HG03045 (cell line): Measurements from ENCODE around the gene IQUB.
A peak's percentile ranks its signal among the peaks of the same experiment; 100 is the strongest.
"Not testable (repeated sequence)": the region's sequence is repeated elsewhere in the genome, so short reads cannot be mapped to it uniquely, and the experiment has no call there.

Experiments used
- ATAC-seq: cut with Tn5 transposase; IDR thresholded peaks from one replicate; pipeline ENCODE4 v1.9.1; 2021; ENCODE audit warnings: mild to moderate bottlenecking, moderate library complexity; ENCODE audit not compliant: unreplicated experiment

The IQUB gene

DNA sequence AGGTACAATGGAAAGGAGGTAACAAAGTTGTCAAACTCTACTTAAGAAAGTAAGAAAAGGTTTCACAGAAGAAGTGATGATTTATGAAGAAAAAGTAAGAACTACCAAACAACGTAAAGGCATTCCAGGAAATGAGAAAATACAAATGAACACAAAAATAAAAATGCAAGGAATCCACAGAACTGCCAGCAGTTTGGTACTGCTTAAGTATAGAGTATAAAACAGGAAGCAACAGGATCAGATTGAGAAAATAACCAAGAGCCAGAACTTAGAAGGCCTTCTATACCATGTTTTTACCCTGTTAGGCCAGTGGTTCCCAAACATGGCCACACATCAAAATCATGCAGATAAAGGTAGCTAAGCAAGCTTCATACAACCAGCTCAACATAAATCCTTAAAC, 14.0 kb upstream of the IQUB start:
- ATAC-seq, result no peak

DNA sequence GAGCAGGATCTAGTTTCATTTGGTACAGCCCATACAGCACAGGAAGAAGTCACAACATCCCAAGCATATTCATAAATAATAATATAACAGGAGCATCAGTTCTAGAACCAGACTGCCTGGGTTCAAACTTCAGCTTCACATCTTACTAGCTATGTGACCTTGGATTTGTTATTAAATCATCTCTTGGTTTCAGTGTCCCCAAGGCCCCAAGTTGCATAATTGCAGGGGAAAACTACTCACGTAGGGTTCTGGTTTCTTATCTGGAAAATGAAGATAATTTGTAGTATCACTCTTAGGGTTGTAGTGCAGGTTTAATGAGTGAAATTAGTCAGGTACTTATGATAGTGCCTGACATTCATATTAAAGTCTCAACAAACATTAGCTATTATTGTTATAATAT, 5.5 kb upstream of the IQUB start:
- ATAC-seq, result no peak

DNA sequence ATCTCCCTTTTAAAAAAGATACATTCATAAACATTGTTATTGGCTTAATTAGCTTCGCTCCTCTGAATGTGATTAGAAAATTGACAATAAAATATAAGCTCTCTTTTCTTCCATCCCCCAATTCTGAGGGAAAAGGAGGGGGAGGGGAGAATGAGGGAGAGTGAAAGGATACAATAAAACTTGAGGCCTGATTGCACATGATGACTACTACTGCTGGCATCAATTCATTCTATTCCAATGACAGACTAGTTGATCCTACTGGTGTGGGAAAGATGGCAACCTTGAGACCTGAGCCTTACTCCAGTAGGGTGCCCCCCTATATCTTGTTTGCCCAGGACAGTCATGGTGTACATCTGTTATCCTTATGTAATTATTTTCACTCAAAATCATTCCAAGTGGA, 4.5 kb upstream of the IQUB start:
- ATAC-seq, result no peak

DNA sequence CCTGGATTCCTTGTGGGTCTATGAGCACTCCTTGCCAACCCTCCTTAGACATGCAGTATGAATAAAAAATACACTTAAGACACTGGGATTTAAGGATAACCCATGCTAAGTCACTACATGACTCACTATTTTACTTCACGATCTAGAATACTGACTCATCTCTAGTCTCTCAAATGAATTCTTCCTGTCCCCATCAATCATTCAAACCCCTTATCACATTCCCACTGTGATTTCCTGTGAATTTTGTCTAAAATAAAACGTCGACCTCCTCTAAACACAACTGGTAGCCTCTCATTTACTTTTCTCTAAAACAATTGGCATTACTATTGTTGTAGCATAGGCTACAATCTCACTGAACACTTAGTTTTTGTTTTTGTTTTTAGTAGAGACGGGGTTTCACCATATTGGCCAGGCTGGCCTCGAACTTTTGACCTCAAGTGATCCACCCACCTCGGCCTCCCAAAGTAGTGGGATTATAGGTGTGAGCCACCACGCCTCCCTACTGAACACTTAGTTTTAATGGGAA, 3.9 kb upstream of the IQUB start:
- ATAC-seq, result no peak

DNA sequence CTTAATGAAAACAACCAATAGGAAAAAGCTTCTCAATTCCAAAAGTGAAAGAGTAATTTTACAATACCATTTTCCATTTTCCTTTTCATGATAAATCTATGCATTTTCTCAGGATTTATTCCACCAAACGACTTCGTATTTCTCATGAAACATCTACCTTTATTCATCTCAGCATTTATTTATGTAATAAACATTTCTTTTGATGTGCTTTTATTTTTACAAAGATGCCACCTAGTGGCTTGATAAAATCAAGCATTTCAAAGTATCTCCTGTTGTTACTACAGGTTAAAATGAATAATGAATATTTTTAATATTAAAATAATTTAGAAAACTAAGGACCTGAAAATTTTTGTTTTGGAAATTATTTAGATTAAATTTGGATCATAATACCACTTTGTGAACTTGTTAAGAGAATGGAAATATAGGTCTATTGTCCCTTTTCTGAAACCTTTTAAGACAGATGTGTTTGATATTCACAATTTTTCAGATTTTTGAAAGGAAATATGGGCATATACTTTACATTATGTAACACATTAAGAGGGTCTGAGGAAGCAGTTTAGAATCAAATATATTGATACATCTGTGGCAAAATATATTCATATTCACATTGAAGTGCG, 2.7 kb upstream of the IQUB start:
- ATAC-seq, result no peak

DNA sequence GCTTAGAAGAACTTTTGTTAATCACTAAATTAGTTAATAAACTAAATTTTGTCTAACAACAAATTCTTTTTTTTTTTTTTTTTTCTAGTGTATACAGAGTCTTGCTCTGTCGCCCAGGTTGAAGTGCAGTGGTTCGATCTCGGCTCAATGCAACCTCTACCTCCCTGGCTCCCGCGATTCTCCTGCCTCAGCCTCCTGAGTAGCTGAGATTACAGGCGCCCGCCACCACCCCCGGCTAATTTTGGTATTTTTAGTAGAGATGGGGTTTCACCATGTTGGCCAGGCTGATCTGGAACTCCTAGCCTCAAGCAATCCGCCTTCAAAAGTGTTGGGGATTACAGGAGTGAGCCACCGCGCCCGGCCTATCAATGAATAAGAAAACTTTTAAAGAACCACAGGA, 1.1 kb upstream of the IQUB start:
- no peak for ATAC-seq

DNA sequence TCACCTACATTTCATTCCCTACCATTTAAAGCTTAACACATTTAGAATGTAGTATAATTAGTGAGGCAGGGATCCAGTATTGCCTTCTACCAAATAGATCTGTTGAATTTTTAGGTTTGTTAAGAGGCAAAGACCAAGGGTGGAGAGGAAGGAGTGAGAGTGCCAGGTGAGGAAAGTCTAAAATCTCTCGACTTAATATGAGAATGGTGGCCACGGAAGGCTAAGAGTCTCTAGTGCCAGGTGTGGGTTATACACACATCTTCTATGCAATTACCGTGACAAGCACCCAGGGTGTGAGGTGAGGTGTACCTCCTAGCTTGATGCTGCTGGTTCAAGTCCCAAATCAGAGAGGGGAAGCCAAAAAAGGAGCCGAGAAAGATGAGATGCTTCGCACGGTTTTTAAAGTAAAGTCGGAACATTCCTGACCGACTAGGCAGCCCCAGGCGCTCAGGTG, 439 bp downstream of the IQUB start:
- peak; percentile 11 for ATAC-seq

DNA sequence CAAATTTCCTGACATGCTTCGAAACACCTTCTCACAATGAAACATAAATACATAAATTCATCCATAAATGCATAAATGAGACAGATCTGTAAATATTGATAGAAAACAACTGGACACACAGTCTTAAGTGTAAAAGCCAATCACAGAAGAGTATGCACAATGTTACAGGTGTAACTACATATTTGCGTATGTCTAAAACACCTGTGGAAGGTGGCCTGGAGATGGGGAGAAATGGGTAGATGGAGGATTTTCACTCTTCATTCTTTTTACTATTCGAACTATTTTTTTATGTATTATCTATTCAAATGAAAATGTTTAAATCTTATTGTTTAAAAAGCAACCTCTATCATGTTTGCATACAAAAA, 860 bp downstream of the IQUB start:
- ATAC-seq, result no peak

DNA sequence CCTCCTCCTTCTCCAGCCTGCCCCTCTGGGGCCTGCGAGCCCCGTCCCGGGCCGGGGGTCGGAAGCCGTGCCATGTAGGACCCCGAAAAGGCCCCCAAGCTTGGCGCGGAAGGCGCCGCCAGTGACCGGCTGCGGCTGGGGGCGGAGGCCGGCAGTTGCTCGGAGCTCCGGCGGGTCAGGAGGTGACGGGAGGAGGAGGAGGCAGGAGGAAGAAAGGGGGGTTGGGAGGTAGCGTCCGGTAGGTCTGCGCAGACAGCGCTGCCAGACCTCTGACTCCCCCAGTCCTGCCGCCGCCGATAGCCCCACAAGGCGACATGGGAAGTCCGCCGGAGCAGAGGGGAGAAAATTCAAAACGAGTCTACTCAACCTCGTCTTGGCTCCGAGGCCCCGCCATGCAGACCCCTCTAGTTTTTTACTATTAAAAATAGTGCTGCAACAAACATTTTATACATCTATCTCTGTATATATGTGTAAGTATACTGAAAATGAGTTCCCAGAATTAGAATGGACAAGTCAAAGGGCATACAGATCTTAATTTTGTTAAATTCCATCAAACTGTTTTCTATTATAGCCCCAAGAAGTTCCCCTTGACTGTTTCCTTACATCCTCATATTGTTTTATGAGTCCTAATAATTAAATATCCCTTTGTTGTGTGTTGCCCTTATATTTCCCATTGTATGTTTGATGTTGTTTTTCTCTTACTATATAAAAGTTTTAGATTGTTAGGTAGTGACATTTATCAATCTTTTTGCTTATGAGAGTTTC, 1.4 kb downstream of the IQUB start:
- ATAC-seq, result not testable (repeated sequence)

DNA sequence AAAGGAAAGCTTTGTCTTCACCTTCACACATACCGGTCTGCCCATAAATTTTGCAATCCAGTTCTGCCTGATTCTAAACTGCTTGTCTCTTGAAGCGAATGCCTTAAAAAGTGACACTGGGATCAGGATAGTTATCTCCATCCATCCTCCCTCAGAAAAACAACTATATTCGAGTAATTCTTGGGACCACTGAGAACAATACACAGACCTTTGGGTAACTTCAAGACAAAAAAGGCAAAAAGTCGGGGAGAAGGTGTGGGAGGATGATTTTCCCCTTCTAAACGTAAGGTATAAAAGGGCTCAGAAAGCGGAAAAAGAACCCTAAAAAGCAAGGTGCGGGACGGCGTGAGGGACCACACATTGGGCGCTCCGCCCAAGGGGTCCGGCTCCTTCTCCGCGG, 2.1 kb downstream of the IQUB start:
- ATAC-seq, result not testable (repeated sequence)

DNA sequence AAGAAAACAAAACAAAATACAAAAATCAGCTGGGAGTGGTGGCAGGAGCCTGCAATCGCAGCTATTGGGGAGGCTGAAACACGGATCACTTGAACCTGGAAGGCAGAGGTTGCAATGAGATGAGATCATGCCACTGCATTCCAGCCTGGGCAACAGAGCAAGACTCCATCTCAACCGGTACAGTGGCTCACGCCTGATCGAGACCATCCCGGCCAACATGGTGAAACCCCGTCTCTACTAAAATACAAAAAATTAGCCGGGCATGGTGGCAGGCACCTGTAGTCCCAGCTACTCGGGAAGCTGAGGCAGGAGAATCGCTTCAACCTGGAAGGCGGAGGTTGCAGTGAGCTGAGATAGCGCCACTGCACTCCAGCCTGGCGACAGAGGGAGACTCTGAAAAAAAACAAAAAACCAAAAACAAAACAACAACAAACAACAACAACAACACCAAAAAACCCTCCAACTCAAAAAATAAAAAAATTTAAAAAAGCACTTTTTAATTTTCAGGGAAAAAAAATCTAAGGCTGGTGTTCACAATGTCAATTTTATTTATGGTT, 4.3 kb downstream of the IQUB start:
- not testable (repeated sequence) for ATAC-seq

DNA sequence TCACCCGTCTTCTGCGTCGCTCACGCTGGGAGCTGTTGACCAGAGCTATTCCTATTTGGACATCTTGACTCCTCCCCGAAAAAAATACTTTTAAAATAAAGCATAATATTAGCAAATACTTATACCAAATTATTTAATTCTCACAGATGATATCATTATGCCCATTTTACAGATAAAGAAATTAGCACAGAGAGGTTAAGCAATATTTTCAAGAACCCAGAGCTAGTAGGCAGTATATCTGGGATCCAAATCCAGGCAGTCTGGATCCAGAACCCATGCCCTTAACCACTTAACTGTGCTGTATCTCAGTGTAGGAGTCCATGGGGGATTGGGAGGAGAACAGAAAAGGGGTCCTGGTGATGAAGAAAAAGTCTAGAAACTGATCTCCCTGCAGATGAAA, 6.1 kb downstream of the IQUB start:
- no peak for ATAC-seq

DNA sequence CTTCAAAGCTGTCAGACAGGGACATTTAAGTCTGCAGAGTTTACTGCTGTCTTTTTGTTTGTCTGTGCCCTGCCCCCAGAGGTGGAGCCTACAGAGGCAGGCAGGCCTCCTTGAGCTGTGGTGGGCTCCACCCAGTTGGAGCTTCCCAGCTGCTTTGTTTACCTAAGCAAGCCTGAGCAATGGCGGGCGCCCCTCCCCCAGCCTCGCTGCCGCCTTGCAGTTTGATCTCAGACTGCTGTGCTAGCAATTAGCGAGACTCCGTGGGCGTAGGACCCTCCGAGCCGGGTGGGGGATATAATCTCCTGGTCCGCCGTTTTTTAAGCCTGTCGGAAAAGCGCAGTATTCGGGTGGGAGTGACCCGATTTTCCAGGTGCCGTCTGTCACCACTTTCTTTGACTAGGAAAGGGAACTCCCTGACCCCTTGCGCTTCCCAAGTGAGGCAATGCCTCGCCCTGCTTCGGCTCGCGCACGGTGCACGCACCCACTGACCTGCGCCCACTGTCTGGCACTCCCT, 6.6 kb downstream of the IQUB start:
- not testable (repeated sequence) for ATAC-seq

DNA sequence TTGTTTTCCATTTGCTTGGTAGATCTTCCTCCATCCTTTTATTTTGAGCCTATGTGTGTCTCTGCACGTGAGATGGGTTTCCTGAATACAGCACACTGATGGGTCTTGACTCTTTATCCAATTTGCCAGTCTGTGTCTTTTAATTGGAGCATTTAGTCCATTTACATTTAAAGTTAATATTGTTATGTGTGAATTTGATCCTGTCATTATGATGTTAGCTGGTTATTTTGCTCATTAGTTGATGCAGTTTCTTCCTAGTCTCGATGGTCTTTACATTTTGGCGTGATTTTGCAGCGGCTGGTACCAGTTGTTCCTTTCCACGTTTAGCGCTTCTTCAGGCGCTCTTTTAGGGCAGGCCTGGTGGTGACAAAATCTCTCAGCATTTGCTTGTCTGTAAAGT, 7.9 kb downstream of the IQUB start:
- not testable (repeated sequence) for ATAC-seq

DNA sequence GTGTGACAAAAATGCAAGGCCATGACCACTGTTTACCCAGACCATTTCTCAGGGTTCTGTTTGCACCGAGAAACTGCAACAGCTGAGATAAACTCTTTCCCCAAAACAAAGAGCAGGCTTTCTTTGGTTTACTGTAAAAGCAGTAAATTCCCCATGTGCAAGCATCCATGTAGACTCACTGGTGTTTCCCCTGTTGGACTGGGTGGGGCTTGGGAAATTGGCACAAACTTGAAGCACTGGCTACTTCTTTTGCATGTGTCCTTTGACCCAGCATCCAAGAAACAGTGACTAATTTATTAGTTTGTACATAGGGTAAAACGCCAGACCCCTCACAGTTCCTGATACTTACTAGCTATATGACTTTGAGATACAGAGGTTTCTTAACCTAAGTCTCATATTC, 12.3 kb downstream of the IQUB start:
- ATAC-seq, result no peak

DNA sequence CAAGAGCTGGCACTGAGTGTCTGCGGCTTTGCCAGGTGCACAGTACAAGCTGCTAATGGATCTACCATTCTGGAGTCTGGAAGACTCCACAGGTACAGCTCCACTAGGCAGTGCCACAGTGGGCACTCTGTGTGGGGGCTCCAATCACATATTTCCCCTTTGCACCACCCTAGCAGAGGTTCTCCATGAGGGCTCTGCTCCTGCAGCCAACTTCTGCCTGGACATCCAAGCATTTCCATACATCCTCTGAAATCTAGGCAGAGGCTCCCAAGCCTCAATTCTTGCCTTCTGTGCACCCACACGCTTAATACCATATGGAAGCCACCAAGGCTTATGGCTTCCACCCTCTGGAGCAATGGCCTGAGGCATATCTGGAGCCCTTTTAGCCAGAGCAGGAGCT, 29.2 kb downstream of the IQUB start:
- no peak for ATAC-seq

DNA sequence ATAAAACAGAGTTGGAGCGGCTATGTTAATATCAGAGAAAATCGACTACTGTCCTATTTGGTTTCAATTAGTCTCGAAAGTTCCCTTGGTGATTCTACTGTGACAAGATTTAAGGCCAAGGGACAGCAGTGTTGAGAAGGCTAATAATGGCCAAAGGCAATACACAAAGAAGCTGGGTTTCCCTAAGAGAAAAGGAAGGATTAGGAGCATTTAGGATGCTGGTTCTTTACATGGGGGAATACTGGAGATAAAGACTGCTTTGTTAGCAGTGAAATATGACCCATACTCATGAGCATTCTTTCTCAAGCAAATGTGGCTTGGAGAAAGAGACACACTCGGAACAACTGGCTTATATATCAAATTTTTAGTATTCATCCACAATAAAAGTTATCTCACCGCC, 32.2 kb downstream of the IQUB start:
- no peak for ATAC-seq

DNA sequence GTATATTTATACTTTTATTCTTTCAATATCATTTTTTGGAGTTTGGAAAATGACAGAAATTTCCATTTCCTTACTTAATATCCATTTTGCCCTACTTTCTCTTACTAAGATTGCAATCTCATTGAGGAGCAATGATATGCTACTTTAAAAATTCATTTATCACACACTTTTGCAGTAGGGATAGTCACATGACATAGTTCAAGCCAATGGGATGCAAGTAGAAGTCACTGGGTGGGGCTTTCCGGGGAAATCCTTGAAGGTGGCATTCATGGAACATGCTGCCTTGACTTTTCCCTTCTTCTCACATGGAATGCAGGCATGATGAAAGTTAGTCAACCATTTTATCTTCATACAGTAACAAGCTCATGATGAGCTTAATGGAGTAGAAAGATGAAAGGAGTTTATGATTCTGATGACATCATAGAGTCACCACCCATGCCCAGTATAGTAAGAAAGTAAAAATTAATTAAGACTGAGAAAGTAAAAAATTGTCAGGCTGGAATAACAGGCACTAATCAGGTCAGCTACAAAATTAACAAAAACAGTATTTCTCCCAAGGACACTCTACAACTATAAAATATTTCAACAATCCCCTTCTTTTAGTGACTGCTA, 33.4 kb downstream of the IQUB start:
- no peak for ATAC-seq

DNA sequence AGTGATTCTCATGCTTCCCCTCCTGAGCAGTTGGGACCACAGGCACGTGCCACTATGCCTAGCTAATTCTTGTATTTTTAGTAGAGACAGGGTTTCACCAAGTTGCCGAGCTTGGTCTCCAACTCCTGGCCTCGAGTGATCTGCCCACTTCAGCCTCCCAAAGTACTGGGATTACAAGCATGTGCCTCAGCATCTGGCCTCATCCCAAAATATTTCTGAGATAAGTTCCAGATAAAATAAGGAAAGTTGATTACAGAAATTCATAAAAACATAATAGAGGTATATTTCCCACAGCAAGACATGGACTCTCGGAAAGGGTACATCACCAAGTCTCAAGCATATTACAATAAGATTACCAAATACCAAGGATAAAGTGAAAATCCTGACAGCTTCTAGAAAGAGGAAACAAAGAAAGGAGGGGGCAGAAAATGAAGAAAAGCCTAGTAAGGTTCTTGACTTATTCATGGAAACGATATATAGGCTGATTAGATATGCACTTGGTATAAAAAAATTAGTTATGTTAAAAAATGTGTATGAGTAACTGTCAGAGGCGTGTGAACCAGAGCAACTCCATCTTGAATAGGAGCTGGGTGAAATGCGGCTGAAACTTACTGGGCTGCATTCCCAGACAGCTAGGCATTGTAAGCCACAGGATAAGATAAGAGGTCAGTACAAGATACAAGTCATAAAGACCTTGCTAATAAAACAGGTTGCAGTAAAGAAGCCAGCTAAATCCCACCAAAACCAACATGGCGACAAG, 35.0 kb downstream of the IQUB start:
- ATAC-seq, result no peak

DNA sequence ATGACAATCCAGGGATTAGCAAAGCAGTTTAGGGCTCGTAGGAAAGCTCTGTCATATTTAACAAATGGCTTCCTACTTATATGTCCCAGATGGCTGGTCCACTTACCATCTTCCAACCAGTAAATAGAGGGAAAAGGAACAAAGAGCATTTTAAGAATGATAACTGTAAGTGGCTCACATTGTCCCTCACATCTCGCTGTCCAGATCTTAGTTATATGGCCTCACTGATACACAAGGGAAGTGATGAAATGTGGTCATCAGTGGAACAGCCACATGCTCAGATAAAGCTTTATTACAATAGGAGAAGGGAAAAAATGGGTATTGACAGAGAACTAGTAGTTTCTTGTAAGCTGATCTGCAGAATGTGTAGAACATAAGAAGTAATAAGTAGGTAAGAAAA, 35.8 kb downstream of the IQUB start:
- no peak for ATAC-seq

DNA sequence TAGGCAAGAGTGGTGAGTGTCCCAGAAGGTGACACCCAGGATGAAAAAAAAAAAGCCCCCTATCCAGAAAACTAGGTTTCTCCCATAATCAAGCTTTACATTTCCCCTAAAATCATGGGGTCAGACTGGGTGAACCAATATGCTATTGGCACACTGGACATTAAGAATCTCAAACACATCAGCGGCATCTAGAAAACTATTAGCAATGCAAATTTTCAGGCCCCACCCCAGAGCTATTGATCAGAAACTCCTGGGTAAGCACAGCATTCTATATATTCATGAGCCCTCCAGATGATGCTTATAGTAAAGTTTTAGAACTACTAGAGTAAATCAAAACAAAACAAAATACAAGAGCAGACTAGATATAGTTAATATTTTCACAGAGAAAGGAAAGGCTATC, 36.4 kb downstream of the IQUB start:
- ATAC-seq, result no peak
